Measurements from ENCODE around the gene PAQR7.

PAQR7 gene

GRCh38 chr1:25875154-25875855 lies at the start of gene PAQR7:
TSS of gene PAQR7 (minus strand) at chr1:25875708. CDS start at chr1:25863839, 11,869 bp downstream.
- peak; percentile 61 for DNase-seq

GRCh38 chr1:25924454-25924853 lies 48.9 kb upstream of the PAQR7 start:
- no peak for DNase-seq

GRCh38 chr1:25922971-25923552 lies 47.6 kb upstream of the PAQR7 start:
- no peak for DNase-seq

GRCh38 chr1:25922056-25922970 lies 46.8 kb upstream of the PAQR7 start:
- peak; percentile 34 for DNase-seq

GRCh38 chr1:25918615-25919014 lies 43.1 kb upstream of the PAQR7 start:
- DNase-seq: no peak

GRCh38 chr1:25917996-25918395 lies 42.5 kb upstream of the PAQR7 start:
- DNase-seq: no peak

GRCh38 chr1:25916460-25916859 lies 41.0 kb upstream of the PAQR7 start:
- no peak for DNase-seq

- DNase-seq: no peak
Observed at GRCh38 chr1:25914074-25914995, 38.8 kb upstream of the PAQR7 start.

GRCh38 chr1:25913206-25913605 lies 37.7 kb upstream of the PAQR7 start:
- DNase-seq: no peak

GRCh38 chr1:25912076-25912831 lies 36.7 kb upstream of the PAQR7 start:
- no peak for DNase-seq

GRCh38 chr1:25911162-25911561 lies 35.7 kb upstream of the PAQR7 start:
- DNase-seq: no peak

- no peak for DNase-seq
Observed at GRCh38 chr1:25909040-25909439, 33.5 kb upstream of the PAQR7 start.

GRCh38 chr1:25908161-25908560 lies 32.7 kb upstream of the PAQR7 start:
- no peak for DNase-seq

- DNase-seq: no peak
Observed at GRCh38 chr1:25907601-25908000, 32.1 kb upstream of the PAQR7 start.

- peak; percentile 24 for DNase-seq
Observed at GRCh38 chr1:25906644-25907300, 31.3 kb upstream of the PAQR7 start.

GRCh38 chr1:25905680-25906643 lies 30.5 kb upstream of the PAQR7 start, which contains the start of gene STMN1:
TSS of gene STMN1 (minus strand) at chr1:25906419. CDS start at chr1:25904676, 1,743 bp downstream.
- peak; percentile 84 for DNase-seq

GRCh38 chr1:25904943-25905679 lies 29.6 kb upstream of the PAQR7 start:
- peak; percentile 88 for DNase-seq

- no peak for DNase-seq
Observed at GRCh38 chr1:25903986-25904385, 28.5 kb upstream of the PAQR7 start.

GRCh38 chr1:25902462-25902861 lies 27.0 kb upstream of the PAQR7 start:
- DNase-seq: no peak
